ENCODE data around the gene BEND7. TPM values are rescaled to one million over a fixed set of nuclear protein-coding genes. Genes with fewer than 3 reads are reported as not detected.

Gene BEND7
- total and polyA plus RNA-seq, 2 donors (not counting 3 experiments of a cell fraction or from before 2014, with no cell fraction given) = 7.3 to 31.7 TPM

DNA sequence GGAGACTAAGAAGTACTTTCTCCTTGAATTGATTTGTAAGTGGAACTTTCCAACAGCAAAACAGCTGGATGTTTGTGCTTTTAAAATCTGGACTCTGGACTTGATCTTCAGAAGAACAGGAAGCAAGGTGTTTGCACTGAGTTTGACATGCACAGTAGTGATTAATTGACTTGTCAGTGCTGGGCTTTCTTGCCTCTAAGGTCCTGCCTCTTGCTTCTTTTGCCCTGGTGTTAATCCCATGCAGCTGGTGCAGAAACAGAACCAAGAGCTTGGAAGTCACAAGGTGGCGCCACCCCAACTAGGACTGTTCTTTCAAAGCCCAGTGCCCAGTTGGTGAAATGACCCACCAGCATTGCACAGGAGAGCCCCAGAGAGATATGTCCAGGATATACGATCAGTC lies 114.0 kb downstream of the BEND7 start:
- Histone ChIP-seq H4K20me1 (replicated peaks; ENCODE audit: control insufficient read depth, extremely low read depth, insufficient read depth, low read length) (no peaks in the 10 kb centered on the region), H3K4me2 (ENCODE audit: insufficient read depth, low read length) (no peak overlapping the region), H3K36me3 (ENCODE audit: control insufficient read depth in 2 of 2, extremely low read depth in 1 of 2, insufficient read depth in 2 of 2, low read length in 2 of 2) (no peaks in the 10 kb centered on the region), H3K9me3 (replicated peaks; ENCODE audit: control insufficient read depth, insufficient read depth, low read length) (no peaks in the 10 kb centered on the region), H3K9ac (replicated peaks; ENCODE audit: extremely low read depth, insufficient read depth, low read length) (no peak overlapping the region), H2AFZ (ENCODE audit: low read depth, low read length) (no peak overlapping the region), H3K27me3 (ENCODE audit: control insufficient read depth in 2 of 2, insufficient read depth in 2 of 2, low read length in 2 of 2) (peaks cover 2 to 3% of the 10 kb centered on the region in 2 experiments), H3K79me2 (ENCODE audit: control insufficient read depth, insufficient read depth, low read length) (no peaks in the 10 kb centered on the region), H3K4me3 (replicated peaks in 1 of 3; ENCODE audit: insufficient read depth in 1 of 3, low read depth in 1 of 3, low read length in 3 of 3) (no peak overlapping the region), H3K4me1 (ENCODE audit: control insufficient read depth, extremely low read depth, insufficient read depth, low read length) (no peaks in the 10 kb centered on the region), H3K9me1 (replicated peaks; ENCODE audit: control insufficient read depth, extremely low read depth, insufficient read depth, low read length) (no peaks in the 10 kb centered on the region), H3K27ac (ENCODE audit: insufficient read depth, low read depth, low read length) (no peak overlapping the region)
- DNase-seq (ENCODE audit: low read depth, low spot score) = peak; percentile 25
- intact Hi-C loops (cut with micrococcal nuclease) (loop anchor here (1.0 kb wide), 1 partner anchor 121 kb away; no protein-coding TSS in a partner anchor), dilution Hi-C loops (cut with MboI; ENCODE audit: extremely low pct_ligation_motif_present, low sequenced_read_pairs) (no loop called here)
- CTCF ChIA-PET = interaction anchor here (0.6 to 5.6 kb wide), 12 partner anchors 9 to 125 kb away, joined by 3 to 56 read pairs (median 4); no protein-coding TSS in a partner anchor
- POLR2A ChIA-PET = no interaction called here
- TF ChIP-seq GATA2 (IDR thresholded peaks at IDR 0.05; ENCODE audit: insufficient read depth, insufficient read length, low read depth, low read length) = no peak
- TF ChIP-seq, protein P1, sequence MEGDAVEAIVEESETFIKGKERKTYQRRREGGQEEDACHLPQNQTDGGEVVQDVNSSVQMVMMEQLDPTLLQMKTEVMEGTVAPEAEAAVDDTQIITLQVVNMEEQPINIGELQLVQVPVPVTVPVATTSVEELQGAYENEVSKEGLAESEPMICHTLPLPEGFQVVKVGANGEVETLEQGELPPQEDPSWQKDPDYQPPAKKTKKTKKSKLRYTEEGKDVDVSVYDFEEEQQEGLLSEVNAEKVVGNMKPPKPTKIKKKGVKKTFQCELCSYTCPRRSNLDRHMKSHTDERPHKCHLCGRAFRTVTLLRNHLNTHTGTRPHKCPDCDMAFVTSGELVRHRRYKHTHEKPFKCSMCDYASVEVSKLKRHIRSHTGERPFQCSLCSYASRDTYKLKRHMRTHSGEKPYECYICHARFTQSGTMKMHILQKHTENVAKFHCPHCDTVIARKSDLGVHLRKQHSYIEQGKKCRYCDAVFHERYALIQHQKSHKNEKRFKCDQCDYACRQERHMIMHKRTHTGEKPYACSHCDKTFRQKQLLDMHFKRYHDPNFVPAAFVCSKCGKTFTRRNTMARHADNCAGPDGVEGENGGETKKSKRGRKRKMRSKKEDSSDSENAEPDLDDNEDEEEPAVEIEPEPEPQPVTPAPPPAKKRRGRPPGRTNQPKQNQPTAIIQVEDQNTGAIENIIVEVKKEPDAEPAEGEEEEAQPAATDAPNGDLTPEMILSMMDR (IDR thresholded peaks at IDR 0.05; ENCODE audit: extremely low read depth in 1 of 2, insufficient read depth in 1 of 2, low read depth in 1 of 2, low read length in 2 of 2) = peak; percentile 18 to 57
- peak; percentile 72 for FAIRE-seq
- BruUV-seq (replicated peaks) = no TSS peak

DNA sequence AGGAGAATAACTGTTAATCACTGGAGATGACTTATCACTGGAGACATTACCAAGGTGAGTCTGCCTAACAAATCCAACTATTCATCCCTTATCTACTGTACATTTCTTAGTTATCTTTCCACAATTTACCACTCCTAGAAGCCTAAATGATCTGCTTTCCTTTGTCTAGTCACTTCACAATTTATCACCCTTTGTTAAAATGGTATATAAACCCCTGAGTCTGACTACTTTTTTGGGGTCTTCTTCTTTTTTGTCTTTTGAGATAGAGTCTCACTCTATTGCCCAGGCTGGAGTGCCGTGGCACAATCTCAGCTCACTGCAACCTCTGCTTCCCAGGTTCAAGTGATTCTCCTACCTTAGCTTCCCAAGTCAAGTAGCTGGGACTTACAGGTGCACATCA lies 114.7 kb downstream of the BEND7 start:
- Histone ChIP-seq H3K4me3 (replicated peaks in 1 of 3; ENCODE audit: insufficient read depth in 1 of 3, low read depth in 1 of 3, low read length in 3 of 3) (no peak overlapping the region), H2AFZ (ENCODE audit: low read depth, low read length) (no peak overlapping the region), H3K27me3 (ENCODE audit: control insufficient read depth in 2 of 2, insufficient read depth in 2 of 2, low read length in 2 of 2) (peaks cover 2 to 3% of the 10 kb centered on the region in 2 experiments), H3K4me2 (ENCODE audit: insufficient read depth, low read length) (no peak overlapping the region), H3K9ac (replicated peaks; ENCODE audit: extremely low read depth, insufficient read depth, low read length) (no peak overlapping the region), H3K27ac (ENCODE audit: insufficient read depth, low read depth, low read length) (no peak overlapping the region), H3K79me2 (ENCODE audit: control insufficient read depth, insufficient read depth, low read length) (no peaks in the 10 kb centered on the region), H3K4me1 (ENCODE audit: control insufficient read depth, extremely low read depth, insufficient read depth, low read length) (no peaks in the 10 kb centered on the region), H3K9me3 (replicated peaks; ENCODE audit: control insufficient read depth, insufficient read depth, low read length) (no peaks in the 10 kb centered on the region), H4K20me1 (replicated peaks; ENCODE audit: control insufficient read depth, extremely low read depth, insufficient read depth, low read length) (no peaks in the 10 kb centered on the region), H3K9me1 (replicated peaks; ENCODE audit: control insufficient read depth, extremely low read depth, insufficient read depth, low read length) (no peaks in the 10 kb centered on the region), H3K36me3 (ENCODE audit: control insufficient read depth in 2 of 2, extremely low read depth in 1 of 2, insufficient read depth in 2 of 2, low read length in 2 of 2) (no peaks in the 10 kb centered on the region)
- BruUV-seq (replicated peaks) = no TSS peak
- no peak for FAIRE-seq
- TF ChIP-seq MYC (IDR thresholded peaks at IDR 0.05; ENCODE audit: low read depth, low read length) = no peak
- TF ChIP-seq GATA2 (IDR thresholded peaks at IDR 0.05; ENCODE audit: insufficient read depth, insufficient read length, low read depth, low read length) = no peak
- no peak for TF ChIP-seq FOS (IDR thresholded peaks at IDR 0.05; ENCODE audit: borderline replicate concordance, insufficient read depth, low read length)
- TF ChIP-seq EZH2 (IDR thresholded peaks at IDR 0.05; ENCODE audit: borderline replicate concordance, low read depth, low read length, severe bottlenecking) = no peak
- dilution Hi-C loops (cut with MboI; ENCODE audit: extremely low pct_ligation_motif_present, low sequenced_read_pairs) = no loop called here
- ChIA-PET CTCF (interaction anchor here (0.8 to 5.6 kb wide), 6 partner anchors 25 to 123 kb away, joined by 3 to 56 read pairs (median 7); no protein-coding TSS in a partner anchor), POLR2A (no interaction called here)
- intact Hi-C loops (cut with micrococcal nuclease) = no loop called here
- no peak for DNase-seq (ENCODE audit: low read depth, low spot score)
